ENCODE results near the gene LEO1.
"Not testable (repeated sequence)": the region's sequence is repeated elsewhere in the genome, so short reads cannot be mapped to it uniquely, and the experiment has no call there.

The LEO1 gene

DNA sequence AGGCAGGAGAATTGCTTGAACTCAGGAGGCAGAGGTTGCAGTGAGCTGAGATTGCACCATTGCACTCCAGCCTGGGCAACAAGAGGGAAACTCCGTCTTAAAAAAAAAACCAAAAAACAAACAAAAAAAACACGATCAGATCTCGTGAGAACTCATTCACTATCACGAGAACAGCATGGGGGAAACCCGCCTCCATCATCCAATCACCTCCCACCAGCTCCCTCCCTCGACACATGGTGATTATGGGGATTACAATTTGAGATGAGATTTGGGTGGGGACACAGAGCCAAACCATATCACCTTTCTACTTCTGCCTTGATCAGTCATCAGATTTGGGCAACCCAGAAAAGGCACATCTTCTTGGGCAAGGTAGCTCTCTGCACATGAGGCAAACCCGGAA lies 31.5 kb upstream of the LEO1 start:
- not testable (repeated sequence) for DNase-seq

DNA sequence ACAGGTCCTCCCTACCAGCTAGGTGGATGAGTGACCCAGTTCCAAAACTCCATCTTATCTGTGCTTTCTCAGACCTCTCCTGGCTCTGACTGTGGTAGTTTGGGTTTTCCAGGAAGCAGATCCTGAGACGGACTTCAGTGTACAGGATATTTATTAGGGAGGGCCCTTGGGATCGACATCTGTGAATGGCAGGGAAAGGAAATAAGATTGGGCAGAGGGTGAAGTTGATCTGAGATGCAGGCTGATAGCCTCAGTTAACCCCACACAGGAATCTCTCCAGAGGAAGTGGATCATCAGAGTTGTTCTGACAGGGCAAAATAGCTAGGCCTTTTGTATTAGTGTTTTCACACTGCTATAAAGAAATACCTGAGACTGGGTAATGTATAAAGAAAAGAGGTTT lies 30.8 kb upstream of the LEO1 start:
- DNase-seq = no peak

DNA sequence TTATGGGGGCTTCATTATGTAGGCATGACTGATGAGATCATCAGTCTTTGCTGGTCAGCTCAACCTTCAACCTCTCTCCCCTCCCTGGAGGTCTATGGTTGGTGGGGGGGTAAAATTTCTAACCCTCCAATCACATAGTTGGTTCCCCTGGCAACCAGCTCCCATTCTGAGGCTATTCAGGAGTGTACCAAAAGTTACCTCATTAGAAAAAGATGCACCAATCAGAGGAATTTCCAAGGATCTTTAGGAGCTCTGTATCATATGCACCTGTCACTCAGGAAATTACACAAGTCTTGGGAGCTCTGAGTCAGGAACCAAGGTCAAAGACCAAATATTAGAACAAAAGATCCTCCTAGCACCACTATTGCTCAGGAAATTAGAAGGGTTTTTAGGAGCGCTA lies 21.4 kb upstream of the LEO1 start:
- no peak for DNase-seq

DNA sequence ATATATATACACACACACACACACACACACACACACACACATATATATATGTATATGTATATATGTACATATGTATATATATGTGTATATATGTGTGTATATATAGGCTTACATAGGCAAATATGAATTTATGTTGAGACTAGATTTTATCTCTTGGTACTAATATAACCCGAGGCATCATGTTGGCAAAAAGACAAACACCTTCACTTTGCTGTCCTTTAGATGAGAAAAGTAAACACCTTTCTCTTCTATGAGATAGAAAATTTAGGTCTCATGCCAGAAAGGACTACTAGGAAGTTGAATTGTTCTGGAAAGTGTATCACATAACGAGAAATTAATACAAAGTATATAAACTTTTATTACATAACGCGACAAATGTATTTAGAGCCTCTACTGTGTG lies 19.6 kb upstream of the LEO1 start:
- DNase-seq = no peak

DNA sequence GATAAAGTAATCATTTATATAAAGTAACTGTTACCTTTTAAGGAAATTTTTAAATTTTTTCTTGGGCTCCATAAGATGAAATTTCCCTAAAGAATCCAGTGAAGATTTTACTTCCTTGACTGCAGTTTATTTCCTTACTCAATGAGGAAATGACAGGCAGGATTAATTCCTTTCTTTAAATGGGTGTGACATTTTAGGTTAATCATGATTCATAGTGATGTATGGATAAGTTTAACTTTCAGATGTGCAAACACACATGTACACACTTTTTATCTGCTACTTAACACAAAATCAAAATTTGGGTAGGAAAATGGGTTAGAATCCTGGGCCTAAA lies 11.2 kb upstream of the LEO1 start:
- no peak for DNase-seq

DNA sequence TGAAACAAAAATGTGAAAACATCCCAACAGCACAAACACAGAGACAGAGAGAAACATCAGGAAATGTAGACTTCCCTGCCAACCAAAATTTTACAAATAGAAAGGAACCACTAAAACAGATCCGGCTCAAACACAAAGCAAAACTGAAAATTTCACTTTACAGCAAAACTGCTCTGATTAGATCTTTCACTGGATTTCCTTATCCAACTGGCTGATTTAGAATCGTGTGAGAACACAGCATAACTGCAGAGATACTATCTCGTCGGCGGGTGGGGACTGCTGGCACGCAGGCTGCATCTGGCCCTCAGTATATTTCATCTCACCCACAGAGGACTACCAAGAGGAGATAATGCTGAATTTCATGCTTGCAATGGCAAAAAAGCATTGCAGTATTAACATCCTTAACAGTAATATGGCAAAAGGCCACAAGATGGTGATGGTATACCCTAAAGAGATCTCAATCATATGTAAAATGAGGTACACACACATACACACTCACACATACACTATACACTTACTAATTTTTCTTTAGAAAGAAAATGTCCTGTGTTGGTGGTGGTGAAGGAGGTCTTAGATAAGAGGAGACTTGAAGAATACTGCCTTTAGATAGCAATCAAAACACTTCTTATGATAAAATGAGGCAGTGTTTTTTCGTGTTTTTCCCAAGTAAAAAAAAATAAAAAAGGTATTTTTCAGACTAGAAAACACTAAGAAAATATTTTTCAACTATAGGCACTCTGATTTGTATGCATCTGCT lies 10.6 kb upstream of the LEO1 start:
- DNase-seq = peak; percentile 12 to 76

DNA sequence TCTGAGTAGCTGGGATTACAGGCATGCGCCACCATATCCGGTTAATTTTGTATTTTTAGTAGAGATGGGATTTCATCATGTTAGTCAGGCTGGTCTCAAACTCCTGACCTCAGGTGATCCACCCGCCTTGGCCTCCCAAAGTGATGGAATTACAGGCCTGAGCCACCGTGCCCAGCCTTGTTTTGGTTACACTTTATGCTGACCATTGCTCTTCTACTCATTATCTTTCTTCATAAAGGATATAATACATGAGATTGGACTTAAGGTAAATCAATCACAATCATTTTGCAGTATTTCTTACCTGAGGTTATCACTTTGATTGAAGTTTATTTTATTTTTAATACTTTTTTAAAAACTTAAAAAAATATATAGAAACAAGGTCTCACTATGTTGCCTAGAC lies 2.2 kb upstream of the LEO1 start:
- no peak for DNase-seq

DNA sequence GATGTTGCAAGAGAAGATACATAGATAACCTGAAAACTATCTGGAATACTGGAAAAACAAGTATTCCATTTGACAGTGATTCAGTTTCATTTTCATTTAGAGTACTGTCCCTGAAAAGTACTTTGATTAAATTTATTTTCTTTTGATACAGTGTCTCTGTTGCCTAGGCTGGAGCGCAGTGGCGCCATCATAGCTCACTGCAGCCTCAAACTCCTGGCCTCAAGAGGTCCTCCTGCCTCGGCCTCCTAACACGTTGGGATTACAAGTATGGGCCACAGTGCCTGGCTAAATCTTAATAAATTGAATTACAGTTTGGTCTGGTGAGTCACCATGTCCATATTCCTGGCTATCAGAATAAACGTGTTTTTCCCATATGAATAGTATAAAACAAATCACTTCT lies 1.6 kb upstream of the LEO1 start:
- no peak for DNase-seq

DNA sequence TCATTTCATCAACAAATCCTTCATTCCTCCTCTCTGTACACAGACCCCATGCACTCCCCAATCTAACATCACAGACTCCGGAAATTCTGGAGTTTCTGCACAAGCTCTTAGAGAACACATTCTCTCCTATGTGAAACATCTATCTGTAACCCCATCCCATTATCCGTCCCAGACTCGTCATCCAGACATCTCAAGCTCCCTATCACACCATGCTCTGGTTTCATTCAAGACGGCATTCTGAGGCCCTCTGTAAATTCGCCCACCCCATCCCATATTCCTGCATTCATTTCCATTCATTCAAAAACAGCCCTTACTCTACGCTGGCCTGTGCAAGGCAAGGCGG lies 575 bp downstream of the LEO1 start:
- DNase-seq = no peak

DNA sequence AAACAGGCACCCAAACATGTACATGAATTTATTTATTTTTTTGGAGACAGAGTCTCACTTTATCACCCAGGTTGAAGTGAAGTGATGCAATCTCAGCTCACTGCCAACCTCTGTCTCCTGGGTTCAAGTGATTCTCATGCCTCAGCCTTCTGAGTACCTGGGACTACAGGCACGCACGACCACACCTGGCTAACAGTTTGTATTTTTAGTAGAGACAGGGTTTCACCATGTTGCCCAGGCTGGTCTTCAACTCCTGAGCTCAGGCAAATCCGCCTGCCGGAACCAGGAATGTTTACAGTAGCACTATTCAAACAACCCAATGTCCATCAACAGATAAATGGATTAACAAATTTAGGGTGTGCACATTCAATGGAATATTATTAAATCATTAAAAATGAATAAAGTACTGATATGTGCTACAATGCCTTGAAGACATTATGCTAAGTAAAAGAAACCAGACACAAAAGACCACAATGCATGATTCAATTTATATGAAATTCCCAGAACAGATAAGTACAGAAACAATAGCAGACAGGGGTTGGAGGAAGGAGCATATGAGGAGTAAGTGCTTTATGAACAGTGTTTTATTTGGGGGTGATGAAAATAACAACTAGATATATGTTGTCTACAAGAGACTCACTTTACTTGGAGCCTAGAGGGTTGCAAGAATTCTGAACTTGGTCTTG lies 1.3 kb downstream of the LEO1 start:
- no peak for DNase-seq

DNA sequence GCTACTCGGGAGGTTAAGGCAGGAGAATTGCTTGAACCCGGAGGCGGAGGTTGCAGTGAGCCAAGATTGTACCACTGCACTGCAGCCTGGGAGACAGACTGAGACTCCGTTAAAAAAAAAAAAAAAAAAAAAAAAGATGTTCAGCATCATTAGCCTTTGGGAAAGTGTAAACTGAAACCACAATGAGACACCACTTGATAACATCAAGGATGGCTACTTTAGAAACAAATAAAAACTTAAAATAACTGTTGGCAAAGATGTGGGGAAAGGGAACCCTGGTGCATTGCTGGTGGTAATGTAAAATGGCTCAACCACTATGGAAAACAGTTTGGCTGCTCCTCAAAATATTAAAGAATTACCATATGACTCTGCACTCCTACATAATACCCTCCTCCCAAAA lies 1.9 kb downstream of the LEO1 start:
- no peak for DNase-seq

DNA sequence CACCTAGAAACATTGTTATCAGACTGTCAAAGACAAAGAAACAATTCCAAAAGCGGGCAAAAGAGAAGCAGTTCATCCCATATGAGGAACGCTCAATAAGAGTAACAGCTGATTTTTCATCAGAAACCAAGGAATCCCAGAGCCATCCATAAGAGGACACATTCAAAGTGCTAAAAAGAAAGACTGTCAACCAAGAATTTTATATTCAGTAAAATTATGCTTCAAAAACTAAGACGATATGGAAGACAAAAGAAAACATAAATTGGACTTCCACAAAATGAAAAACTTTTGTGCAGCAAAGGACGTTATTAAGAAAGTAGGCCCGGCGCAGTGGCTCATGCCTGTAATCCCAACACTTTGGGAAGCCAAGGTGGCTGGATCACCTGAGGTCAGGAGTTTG lies 4.0 kb downstream of the LEO1 start:
- no peak for DNase-seq

DNA sequence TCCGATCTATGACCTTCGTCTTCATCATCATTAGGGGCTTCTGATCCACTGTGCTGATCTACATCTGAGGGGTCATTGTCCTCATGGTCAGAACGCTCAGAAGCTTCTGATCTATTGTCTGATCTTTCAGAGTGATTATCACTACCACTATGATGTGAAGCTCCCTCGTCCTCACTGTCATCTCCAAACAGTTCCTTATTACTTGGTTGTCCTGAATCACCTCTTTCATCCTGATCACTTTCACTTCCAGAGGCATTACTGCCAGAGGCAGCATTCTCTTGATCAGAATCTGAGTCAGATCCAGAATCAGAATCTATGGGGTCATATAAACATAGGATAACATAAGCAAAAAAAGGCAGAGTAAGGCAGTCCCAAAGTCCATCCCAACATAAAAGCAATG lies 5.4 kb downstream of the LEO1 start:
- DNase-seq = no peak

DNA sequence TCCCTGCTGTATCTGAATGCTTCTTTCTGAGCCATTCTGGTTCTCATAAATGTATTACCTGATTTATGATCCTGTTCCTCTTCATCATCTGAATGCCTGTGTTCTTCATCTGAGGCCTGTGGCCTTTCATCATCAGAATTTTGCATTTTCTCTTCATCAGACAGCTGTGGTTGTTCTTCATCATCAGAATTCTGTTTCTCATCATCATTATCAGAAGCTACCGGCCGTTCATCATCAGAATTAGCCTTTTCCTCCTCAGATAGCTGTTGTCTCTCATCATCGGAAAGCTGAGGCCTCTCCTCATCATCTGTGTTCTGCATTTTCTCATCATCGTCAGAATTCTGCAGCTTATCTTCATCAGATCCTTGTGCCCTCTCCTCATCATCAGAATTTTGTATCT lies 5.9 kb downstream of the LEO1 start:
- no peak for DNase-seq

DNA sequence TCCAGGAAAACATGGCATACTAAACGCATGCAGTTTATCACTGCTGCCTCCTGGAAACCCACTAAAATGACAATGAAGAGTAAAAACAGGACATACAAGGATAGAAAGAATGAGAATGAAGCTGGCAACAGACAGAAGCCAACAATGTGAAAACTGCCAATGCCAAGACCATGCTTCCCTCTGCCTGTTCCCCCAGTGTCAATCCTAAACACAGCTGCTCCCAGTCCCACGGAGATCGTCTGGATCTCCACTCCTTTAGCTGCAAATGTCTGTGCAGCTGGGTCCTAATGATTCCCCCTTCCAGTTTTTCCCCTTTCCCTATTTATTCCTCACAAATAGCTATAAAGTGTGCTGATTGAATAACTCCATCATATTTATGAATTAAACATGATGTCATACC lies 16.1 kb downstream of the LEO1 start:
- no peak for DNase-seq

DNA sequence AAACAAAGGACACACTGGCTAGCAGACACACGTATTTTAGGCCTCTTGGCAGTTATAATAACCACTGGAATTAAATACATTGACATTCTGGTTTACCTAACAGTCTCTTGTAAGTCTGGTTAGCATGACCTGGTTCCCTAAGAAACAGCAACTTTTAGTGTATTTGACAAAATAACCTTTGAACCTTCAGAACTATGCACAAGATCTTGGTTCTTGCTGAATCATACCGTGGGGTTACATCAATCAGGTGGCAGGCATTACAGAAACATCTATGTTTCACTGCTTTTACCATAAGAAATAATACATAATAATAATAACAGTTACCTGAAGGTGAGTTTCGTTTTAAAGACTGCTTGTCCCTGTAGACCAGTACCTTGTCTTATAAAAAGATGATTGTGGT lies 18.8 kb downstream of the LEO1 start:
- DNase-seq = no peak

DNA sequence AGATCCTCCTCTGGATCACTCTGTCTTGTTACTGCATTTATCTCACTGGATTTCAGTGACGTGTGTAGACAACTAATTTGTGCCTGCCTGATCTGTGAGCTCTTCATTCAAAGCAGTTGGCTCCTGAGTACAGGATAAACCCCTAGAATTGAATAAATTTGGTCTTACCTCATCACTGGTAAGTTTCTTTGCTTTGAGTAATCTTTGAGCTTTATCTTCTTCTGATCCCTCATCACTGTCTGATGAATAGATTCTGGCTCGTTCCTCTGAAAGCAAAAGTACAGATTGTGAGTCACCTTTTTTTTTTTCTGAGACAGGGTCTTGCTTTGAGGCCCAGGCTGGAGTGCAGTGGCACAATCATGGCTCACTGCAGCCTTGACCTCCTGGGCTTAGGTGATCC lies 24.5 kb downstream of the LEO1 start:
- DNase-seq = no peak

DNA sequence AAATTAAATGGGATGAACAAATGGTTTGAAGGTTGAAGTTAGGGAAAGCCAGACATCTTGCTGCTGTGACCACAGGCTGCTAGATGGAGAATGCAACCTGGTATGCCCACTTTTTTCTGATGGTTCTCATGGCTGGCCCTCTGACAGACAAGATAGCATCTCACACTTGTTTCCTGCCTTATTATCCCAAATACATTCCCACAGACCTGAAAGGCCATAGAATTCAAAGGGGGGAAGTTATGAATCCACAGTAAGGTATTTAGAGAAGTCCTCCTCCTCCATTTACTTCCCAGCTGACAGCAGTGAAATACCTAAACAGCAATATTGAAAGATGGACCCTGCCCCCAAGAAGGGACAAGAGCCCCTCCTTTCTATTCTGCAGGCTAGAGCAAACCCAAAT lies 32.4 kb downstream of the LEO1 start:
- no peak for DNase-seq

DNA sequence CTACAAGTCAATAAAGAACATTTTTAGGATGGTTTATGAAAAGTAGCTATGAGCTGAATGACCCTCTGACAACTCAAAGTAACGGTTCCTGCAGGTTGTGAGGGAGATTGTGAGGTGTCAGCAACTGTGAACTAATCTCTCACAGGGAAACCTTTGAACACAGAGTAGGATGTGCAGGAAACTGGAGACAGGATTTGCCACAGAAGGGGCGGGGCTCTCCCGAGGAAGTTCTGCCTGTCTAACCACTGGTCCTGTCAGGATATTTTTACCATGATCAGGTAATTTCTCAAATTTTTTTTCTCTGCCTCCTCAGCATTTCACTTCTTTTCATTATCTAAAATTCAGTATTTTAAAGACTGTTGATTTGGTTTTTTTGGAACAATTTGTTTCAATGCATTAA lies 33.3 kb downstream of the LEO1 start:
- no peak for DNase-seq

DNA sequence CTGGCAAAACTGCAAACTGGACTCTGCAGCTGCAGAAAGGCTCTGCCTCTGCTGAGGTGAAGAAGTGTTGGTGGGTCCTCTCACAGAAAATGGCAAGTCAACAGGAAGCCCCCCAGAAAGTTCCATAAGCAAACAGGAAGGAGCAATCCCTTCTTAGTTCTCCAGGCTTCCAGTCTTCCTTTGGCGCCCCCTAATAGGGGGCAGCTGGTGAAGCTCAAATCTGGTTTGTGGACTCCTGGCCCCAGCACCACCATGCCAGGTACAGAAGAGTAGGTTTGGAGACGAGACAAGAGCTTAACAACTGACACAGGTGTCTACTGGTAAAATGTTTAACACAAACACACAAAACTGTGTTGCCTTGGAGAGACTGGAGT lies 35.5 kb downstream of the LEO1 start:
- DNase-seq = no peak

DNA sequence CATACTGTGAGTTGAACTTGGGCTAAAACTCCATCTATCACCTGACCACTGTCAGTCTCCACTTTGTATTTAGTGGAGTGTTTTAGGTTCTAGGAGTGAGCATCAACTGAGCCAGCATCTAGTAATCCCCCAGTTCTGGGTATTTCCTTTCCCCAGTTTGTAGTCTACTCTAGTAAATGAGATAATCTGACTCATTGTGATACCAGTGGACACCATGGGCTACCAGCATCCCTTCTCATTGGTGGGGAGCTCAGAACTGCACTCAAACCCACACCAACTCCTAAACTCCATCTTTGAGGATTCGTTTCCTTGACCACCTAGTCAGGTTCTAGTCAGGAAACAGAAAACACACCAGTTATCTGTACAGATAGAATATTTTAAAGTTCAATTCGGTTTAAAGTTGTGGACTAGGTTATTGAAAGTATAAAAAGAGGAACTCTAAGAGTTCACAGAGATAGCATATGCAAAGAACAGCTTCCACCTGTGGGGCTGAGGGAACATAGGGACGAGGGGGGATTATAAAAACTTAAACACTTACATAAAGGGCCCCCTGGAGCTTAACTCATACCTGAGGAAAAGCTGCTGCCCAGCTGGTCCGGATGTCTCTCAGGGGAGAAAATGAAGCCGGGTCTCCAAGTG lies 36.0 kb downstream of the LEO1 start:
- DNase-seq = no peak

DNA sequence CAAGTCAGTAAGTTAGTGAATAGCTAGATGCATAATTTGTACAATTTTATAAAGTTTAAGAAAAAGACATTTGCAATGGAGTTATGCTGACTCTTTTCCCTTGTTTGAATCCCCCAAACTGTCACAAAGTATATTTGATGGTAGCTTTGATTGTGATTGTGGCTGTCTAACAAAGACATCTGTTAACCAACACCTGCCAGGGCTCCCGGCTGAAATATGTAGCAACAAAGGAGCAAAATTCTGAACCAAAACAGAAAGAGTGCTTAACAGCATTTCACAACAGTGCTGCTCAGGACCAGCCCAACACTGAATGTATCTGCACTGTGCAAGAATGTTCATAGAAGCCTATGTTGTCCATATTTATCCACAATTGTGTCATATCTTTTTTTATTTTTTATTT lies 39.4 kb downstream of the LEO1 start:
- no peak for DNase-seq

DNA sequence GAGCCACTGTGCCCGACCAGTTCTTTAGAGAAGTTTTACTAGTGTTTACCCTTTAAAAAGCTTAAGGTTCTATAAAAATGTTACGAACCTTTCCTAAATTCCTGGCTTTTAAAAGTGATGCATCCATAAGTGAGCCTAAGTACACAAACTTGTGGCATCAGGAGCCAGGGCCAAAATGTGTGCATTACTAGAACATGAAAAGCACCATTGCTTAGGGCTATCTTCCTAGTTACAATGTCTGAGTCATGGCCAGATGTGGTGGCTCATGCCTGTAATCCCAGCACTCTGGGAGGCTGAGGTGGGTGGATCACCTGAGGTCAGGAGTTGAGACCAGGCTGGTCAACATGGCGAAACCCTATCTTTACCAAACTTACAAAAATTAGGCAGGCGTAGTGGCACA lies 39.9 kb downstream of the LEO1 start:
- DNase-seq = no peak

DNA sequence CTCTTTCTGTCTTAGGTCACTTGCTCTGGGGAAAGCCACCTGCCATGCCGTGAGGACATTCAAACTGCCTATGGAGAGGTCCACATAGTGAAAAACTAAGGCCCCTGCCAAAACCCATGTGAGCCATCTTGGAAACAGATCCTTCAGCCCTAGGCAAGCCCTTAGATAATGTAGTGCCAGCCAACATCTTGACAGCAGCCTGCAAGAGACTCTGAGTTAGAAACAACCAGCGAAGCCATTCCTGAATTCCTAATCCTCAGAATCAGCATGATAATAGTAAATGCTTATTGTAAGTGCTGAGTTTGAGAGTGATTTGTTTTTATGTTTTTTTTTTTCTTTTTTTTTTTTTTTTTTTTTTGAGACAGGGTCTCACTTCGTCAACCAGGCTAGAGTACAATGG lies 40.6 kb downstream of the LEO1 start:
- DNase-seq = no peak

DNA sequence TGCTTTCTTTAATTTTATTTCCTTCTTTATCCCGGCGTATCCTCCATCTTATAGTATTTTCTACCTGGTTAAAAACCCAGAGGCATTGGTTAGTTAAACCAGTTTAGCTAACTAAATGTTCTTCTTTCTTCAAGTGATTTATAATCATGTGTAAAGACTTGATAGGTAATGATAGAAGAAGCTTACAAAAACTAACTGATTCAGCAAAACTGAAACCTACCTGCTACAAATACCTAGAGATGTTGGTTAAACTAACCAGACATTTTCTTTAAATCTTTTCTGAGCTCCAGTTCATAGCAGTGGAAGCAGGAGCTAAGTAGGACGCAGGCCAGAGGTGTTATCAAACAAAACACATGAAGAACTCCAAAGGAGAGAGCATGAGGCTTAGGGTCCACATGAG lies 44.8 kb downstream of the LEO1 start:
- no peak for DNase-seq

Measured in CD4-positive, alpha-beta T cell treated with Interleukin-1 beta for 1 hour (primary cell).